GM21576 (cell line): ENCODE data around the gene CAMK1D.
"Not testable (repeated sequence)": the region's sequence is repeated elsewhere in the genome, so short reads cannot be mapped to it uniquely, and the experiment has no call there.

Source experiments
- ATAC-seq: cut with Tn5 transposase; IDR thresholded peaks from one replicate; pipeline ENCODE4 v1.9.1; 2021; ENCODE audit warnings: mild to moderate bottlenecking, moderate library complexity; ENCODE audit not compliant: unreplicated experiment

The CAMK1D gene

DNA sequence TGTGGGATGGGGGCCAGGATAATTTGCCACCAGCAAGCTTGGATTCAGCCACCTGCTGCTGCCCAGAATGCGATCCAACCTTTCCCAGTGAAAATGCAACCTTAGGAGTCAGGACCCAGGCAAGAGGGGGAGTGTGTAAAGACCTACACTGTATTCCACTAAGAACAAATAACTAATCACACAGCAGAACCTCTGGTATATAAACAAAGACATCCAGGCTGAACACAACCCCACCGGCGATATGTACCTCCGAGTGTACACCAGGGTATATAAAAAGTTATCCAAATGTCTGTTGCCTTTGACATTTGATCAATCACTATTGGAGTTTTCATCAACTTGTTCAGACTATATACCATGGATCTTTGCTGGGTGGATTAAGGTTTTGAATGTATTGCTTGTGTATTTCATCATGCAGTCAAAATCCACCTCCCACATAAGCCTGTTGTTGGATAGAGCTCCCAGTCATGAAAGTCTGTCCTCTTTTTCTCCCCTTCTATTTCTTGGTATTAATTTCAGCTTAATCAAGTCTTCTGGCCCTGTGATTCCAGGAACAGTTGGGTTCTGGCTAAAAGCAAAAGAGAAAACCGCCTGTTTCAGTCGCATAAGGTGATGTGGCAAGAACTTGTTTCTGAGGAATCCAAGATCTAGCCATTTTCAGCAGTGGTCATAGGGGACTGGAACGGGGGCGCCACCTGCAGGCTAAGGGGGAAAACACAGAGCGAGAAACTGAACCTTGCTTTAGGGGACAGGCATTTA lies 361.4 kb downstream of the CAMK1D start:
- peak; percentile 68 for ATAC-seq

DNA sequence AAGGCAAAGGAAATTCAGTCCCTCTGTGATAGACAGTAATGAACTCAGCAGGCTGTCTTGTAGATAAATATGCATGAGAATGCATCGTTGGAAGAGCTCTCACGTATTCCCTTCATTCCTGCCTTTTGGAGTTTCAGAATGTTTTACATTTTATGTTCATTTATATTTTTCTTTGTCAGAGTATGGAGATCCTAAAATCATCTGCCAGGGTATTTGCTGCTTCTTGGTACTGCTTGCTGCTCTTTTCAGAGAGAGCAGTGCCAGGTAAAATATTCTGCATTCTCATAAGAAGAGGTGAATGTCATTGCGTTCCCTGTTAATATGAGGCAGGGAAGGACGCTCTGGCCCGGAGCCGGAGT lies 362.0 kb downstream of the CAMK1D start:
- ATAC-seq, result no peak

DNA sequence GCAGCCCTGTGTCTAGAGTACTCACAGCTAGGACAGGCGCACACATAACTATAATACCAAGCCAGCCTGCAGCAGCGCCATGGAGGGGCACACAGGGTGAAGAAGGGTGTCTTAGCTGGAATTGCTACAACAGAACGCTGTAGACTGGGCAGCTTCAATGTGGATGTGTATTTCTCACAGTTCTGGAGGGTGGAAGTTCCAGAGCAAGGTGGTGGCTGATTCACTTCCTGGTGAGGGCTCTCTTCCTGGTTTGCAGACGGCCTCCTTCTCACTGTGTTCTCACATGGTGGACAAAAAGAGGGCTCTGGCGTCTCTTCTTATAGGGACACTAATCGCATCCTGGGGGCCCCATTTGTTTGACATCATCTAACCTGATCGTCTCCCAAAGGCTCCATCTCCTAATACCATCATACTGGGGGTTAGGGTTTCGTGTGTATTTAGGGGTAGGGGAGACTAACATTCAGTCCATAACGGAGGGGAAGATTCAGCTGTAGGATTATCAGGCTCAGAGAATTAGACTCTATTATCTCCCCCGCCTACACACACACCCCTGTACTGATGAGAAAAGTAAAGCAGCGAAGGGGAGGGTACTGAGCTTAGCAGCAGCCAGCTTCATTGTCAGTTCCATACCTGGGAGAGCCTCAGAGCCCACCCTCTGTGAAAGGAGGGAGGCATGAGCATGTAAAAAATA lies 363.1 kb downstream of the CAMK1D start:
- ATAC-seq, result no peak

DNA sequence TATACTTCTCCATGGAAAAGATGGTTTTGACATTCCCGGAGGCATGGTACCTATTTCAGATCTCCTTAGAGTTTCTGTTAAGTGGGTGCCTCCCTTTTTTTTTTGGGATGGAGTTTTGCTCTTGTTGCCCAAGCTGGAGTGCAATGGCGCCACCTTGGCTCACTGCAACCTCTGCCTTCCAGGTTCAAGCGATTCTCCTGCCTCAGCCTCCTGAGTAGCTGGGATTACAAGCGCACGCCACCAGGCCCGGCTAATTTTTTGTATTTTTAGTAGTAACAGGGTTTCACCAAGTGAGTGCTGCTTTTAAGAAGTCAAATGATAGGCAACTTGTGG lies 363.6 kb downstream of the CAMK1D start:
- ATAC-seq, result not testable (repeated sequence)

DNA sequence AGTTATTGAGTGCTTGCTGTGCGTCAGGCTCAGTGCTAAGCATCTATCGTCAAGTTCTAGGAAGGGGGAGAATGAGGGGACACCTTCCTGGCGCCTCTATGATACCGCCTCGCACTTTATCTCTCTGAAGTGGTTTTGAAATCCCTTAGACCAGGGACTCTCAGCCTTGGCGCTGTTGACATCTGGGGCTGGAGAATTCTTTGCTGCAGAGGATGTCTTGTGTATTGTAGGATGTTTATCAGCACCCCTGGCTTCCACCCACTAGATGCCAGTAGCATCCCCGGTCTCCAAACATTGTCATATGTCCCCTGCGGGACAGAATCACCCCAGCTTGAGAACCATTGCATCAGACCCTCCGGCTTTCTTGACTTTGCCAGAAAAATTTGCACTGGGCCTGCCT lies 366.7 kb downstream of the CAMK1D start:
- no peak for ATAC-seq

DNA sequence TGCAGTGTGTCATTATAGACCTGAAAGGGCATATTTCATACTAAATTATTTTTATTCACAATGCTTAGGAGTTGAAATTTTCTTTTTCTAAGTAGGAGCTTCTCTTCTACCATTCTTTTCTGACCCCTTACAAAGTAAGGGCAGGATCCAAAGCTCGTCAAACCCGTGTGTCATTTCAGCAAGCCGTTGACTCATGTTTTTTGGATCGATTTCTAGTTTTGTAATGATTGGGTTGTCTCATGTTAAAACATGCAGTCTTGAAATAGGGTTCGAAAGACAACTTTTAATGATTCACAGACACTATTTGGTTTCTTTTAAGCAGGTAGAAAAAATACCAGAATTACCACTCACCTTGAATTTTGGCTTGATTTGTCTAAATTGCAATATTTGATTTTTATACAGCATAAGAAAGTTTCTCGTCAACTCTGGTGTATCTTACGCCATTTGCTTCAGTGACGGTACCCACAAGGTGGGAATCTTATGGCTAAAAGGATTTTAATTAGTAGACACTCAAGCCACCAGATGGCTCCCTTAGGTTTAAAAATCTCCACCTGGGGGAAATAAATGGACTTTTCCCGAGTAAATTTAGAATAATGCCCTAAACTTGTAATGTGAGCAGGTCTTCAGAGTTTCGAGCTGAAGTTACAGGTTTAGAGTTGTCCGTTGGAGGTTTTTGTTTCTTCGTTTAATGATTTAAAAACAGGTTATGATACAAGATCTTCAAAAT lies 368.8 kb downstream of the CAMK1D start:
- ATAC-seq, result no peak

DNA sequence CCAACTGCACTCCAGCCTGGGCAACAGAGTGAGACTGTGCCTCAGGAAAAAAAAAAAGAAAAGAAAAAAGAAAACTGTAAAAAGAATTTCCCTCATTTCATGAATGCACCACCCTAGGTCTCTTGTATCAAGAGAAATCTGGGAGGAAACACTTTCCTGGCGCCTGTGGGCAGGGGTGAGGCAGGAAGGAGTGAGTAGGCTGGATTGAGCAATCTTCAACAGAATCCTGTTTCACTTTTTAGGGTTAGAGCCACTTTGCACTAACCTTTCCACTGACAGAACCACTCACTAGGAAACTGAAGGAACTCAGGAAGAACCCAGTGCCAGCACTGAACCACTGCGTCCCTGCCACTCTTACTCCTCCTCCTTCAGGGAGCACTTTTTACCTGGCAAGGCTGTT lies 370.0 kb downstream of the CAMK1D start:
- no peak for ATAC-seq

DNA sequence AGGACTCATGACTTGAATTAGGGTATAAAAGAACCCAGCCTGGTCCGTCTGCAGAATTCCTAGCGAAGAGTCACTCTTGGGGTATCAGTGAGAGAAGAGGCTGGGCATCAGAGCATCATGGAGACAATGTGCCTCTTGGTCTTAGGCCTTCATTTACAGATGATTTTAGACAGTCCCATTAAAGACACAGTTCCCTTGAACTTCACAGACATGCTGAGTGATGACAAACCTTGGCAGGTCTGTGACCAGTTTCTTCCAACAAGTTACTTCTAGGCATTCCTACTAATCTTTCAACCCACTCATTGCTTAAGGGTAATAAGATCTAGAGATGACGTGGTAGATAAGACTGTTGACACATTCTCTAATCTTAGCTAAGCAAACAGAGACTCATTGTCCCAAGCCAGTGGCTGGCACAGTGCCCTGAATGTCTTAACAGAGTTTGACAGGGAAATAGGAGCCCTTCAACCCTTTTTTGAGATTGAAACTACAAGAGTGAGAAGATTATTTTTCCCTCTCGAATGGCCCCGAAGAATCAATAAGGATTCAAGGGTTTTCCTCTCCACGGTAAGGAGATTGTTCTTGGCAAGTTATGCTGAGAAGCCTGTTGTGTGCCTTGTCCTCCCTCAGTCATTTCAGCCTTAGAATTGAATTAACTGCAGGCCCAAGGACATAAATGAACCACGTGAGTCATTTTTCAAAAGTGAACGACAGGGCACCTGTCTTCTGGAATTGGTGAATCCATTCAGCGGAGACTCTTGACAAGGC lies 371.1 kb downstream of the CAMK1D start:
- ATAC-seq, result no peak

DNA sequence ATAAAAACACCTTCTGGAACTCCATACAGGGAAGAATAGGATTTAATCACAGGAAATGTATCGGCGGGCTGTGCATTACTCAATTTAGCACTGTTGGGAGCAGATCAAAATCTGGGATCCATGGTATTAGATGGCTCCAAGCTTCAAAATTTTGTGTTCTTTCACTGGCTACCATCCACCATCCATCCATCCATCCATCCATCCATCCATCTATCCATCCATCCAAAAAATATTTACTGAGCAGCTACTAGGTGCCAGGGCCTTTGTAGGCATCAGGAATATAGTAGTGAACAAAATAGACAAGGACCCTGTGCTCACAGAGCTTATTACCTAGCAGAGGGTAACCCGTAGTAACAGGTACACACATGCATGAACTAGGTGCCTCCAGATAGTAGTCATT lies 372.0 kb downstream of the CAMK1D start:
- ATAC-seq, result no peak

DNA sequence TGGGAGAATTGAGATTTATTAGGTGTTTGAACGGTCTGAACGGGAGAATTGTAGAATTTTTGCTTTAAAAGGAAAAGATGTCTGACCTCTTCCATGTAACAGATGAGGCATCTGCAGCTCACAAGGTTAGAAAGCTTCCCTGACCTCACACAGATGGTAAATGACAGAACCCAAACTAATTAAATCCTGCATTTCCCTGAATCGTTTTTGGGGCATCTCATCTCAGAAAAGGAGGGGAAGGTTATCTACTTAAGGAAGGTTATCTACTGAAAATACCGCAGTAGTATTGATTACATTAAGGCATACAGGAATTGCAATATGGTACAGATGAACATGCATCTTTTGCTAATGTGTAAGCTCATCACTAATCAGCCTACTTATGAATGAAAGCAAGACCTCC lies 373.9 kb downstream of the CAMK1D start:
- no peak for ATAC-seq

DNA sequence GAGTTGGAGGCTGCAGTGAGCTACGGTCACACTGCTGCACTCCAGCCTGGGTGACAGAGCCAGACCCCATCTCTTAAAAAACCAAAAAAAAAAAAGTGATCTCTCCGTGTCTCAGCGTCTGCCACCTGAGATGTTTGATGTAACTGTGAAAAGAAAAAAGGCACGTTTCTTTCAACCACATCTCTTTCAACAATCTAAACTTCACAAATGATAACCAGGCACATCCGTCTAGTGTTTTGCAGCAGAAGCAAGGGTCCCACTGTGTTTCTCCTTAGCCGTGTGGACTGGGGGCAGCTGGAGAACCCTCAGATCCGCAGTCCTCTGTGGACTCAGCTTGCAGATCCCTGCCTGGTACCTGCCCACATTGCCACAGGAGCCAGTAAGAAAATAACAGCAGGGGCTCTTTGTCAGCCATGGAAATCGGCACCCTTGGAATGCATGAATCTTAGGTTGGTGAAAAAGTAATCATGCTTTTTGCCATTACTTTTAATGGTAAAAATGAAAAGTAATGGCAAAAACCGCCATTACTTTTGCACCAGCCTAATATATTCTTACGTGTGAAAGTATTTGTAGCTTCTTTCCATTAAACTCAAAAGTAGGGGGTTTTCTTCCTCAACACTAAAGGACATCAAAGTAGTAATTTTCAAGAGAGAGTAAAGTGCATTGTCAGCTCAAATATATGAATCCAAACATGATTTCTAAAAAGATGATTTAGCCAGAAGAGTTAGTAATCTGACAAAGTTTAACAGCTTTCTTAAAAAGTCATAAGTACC lies 375.6 kb downstream of the CAMK1D start:
- ATAC-seq, result no peak

DNA sequence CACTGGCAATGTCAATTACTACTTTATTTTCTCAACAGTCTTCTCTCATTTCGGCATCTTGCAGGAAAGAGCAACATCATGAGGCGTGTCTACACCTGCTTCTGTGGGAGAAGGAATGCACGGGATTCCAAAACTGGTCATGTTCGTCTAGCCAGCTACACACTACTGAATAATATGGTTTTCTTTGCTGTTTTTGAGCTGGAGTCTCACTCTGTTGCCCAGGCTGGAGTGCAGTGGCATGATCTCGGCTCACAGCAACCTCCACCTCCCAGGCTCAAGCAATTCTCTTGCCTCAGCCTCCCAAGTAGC lies 376.2 kb downstream of the CAMK1D start:
- not testable (repeated sequence) for ATAC-seq

DNA sequence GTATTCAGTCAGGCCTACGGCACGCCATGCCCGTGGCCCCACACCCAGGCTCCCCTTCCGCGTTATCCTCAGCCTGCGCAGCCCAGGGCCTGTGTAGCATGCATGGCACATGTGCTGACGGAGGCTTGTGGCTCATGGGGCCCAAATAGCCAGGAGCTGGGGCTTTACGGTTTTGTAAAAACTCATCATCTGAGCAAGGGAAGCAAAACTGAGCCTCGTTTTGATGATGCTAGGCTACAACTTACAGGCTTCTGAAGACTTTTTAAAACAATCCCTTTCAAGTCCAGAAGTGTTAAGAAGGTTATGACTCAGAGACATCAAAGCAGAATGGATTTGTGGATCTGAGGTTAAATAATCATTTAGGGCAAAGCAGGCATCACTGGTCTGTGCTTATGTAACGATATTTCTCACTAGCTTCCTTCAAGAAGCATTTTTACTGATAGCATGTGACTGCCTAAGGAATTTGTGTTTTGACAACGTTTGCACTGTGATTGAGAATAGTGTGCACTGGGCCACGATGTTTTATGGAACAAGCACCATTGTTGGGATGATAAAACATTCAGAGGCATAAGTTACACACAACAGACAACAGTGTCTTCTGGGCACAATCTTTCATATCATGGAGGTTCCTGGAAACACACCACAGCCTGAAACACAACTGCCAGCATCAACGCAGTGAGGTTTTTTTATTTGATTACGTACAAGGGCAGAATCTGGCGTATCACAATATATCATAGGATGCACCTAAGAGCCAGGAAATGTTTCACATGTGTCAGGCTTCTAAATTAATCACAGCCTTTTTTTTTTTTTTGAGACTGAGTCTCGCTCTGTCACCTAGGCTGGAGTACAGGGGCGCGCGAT lies 377.9 kb downstream of the CAMK1D start:
- no peak for ATAC-seq

DNA sequence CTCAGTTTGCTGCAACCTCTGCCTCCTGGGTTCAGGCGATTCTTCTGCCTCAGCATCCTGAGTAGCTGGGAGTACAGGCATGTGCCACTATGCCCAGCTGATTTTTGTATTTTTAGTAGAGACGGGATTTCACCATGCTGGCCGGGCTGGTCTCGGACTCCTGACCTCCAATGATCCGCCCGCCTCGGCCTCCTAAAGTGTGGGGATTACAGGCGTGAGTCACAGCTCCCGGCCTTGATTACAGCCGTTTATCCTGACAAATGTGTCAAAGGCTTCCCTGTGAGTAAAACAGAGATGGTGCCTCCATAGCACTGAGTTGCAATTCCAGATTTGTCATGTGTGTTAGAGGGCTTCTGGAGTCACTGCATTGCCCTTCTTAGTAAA lies 378.5 kb downstream of the CAMK1D start:
- no peak for ATAC-seq

DNA sequence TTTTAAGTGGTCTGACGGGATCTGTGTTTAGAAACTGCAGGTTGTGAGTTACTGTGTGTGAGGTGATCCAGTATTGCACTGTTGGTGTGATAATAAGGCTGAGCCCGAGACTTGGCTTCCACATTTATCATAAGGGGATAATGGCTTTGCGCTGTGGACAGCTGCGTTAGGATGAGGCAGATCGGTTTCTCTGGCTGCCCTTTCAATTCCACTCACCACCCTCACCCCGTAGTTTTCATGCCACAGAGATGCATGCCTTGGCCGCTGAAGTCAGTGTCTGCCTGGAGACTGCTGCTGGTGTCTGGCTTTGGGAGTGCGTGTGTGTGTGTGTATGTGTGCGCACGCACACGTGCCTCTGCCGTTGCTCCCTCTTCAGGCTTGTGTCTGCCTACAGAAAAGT lies 379.1 kb downstream of the CAMK1D start:
- no peak for ATAC-seq

DNA sequence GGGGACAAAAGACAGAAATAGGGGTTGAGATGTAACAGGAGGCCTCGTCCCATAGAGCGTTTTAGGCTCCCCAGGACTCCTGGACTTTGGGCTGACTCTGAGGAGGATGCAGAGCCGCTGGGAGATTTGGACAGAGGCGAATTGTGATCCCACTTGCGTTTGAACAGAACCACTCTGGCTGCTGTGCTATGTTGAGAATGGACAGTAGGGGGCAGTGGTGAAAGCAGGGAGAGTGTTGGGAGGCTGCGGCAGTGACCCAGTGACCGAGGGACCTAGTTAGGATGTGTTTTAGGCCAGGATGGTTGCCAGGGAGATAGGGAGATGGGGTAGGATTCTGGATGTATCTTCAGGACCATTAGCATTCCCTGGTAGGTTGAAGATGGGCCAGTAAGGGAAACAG lies 380.5 kb downstream of the CAMK1D start:
- no peak for ATAC-seq

DNA sequence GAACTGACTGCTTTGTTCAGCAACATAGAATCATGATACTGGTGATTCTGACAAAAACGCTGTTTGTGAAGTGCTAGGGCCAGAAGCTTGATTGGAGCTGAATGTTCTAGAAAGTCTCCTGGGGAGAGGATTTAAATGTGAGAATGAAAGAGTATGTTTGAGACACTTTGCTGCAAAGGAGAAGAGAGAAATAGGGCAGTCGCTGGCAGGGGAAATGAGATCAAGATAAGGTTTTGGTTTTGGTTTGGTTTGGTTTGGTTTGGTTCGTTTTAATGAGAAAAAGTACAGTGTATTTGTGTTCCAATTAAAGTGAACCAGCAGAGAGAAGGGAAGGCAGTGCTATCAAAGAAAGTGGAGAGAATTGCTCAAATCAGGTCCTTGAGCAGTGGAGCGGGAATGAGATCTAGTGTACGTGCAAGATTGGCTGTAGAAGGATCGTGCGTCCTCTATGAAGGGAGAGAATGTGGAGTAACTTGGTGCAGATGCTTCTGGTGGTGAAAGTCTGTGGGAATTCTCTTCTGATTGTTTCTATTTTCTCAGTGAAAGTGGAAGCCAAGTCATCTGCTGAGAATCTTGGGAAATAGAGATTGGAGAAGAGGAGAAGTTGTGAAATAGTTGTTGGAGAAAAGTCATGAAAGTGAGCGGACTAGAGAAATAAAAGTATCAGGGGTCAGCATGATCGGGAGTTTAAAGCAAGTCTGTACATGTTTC lies 381.6 kb downstream of the CAMK1D start:
- ATAC-seq, result no peak

DNA sequence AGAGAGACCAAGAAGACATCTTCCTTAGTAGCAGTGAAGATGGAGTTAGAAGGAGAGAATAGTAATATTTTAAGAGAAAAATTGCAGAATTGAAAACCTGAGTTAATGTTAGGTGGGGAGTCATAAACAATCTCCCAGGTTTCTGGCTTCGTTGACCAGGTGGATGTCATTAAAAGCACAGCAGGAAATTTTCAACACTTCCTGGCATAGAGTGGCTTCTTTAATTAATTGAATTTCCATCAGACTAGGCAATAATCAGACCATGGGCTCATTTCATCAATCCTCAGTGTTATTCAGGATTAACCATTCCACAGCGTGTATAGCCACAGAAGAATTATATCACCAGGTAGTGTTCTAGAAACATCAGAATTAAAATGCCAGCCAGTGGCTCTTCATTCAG lies 383.9 kb downstream of the CAMK1D start:
- ATAC-seq, result no peak

DNA sequence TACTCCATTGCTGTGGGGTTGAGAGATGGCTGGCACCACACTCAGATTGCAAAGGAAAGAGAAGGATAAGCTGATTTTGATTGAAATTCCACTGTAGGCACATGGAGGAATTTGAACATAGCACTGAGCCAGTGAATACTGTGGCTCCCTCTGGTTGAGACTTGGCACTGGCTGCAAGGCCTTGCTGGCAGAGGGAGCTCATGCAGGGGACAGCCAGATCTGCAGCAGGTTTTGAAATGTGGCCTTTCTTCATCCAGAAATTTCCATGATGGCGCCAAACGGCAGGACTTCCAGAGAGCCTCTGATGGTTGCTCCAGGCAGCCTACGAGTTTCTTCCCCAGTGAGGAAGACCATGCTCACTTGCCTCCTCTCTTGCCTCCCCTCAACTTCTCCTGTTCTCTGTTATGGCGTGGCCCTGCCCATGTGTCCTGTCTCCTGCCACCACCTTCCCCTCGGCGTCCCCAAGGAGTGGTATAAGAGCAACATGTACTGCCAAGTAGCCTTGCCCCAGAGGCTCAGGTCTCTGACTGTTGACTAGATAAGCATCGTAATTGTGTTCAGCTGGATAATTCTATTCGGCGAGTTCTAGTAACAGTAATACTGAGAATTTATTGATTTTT lies 386.6 kb downstream of the CAMK1D start:
- no peak for ATAC-seq
